SW 1271 (cell line): Measurements from ENCODE around the gene TRAT1.

Experiments
- DNase-seq, 2 experiments: peaks; one replicate each; lab custom pipeline; 2025; lab: John Stamatoyannopoulos, UW

Gene TRAT1

GRCh38 chr3:108861401-108861800 is 38.8 kb downstream of the TRAT1 start:
- no peak for DNase-seq

- peak in 1 of 2 experiments; percentile 8 for DNase-seq
Observed at GRCh38 chr3:108862865-108863798, 40.5 kb downstream of the TRAT1 start.

GRCh38 chr3:108863799-108864135 is 41.2 kb downstream of the TRAT1 start:
- DNase-seq, result no peak

- no peak for DNase-seq
Observed at GRCh38 chr3:108877901-108878300, 55.3 kb downstream of the TRAT1 start.

- DNase-seq, result no peak
Observed at GRCh38 chr3:108879915-108880314, 57.3 kb downstream of the TRAT1 start.

- no peak for DNase-seq
Observed at GRCh38 chr3:108882762-108883161, 60.2 kb downstream of the TRAT1 start.

GRCh38 chr3:108883373-108883772 is 60.8 kb downstream of the TRAT1 start:
- DNase-seq, result no peak

GRCh38 chr3:108887121-108887520 is 64.5 kb downstream of the TRAT1 start:
- DNase-seq, result no peak

- DNase-seq, result no peak
Observed at GRCh38 chr3:108887777-108888176, 65.2 kb downstream of the TRAT1 start.

- DNase-seq, result no peak
Observed at GRCh38 chr3:108891833-108892232, 69.2 kb downstream of the TRAT1 start.

GRCh38 chr3:108894981-108895380 is 72.4 kb downstream of the TRAT1 start:
- DNase-seq, result no peak

- DNase-seq, result no peak
Observed at GRCh38 chr3:108897883-108898282, 75.3 kb downstream of the TRAT1 start.

GRCh38 chr3:108899530-108899929 is 76.9 kb downstream of the TRAT1 start:
- DNase-seq, result no peak
